ENCODE results near the gene NTNG2.

NTNG2 gene

GRCh38 chr9:132162764-132163456 lies 1.1 kb downstream of the NTNG2 start:
- Histone ChIP-seq H3K36me3 (ENCODE audit: low read length) (no peaks in the 10 kb centered on the region), H3K79me2 (ENCODE audit: insufficient read depth, low read length) (no peaks in the 10 kb centered on the region), H3K4me2 (ENCODE audit: low read depth, low read length, poor library complexity, severe bottlenecking) (peak overlapping the region; percentile 54), H4K20me1 (ENCODE audit: low read depth, low read length) (no peaks in the 10 kb centered on the region), H3K4me3 (ENCODE audit: insufficient read depth, low read length, poor library complexity, severe bottlenecking) (peak overlapping the region; percentile 32), H3K9me3 (ENCODE audit: insufficient read depth, low read length) (no peaks in the 10 kb centered on the region), H3F3A (ENCODE audit: insufficient read depth) (no peaks in the 10 kb centered on the region), H3K9me2 (replicated peaks; ENCODE audit: insufficient read depth, low read length) (no peaks in the 10 kb centered on the region), H3K27me3 (ENCODE audit: low read length) (no peaks in the 10 kb centered on the region), H3K9ac (ENCODE audit: low read length) (0 out of 2 replicates have a peak overlapping the region, but pooled peaks have one; percentile 41), H2AFZ (ENCODE audit: low read depth, low read length, severe bottlenecking) (no peak overlapping the region), H3K27ac (ENCODE audit: low read depth, low read length) (no peak overlapping the region)
- TF ChIP-seq CTCF (IDR thresholded peaks at IDR 0.05; ENCODE audit: insufficient read depth, low read length, poor library complexity, severe bottlenecking), result no peak
- TF ChIP-seq EZH2phosphoT487 (conservative IDR thresholded peaks at IDR 0.05; ENCODE audit: low read length), result no peak

GRCh38 chr9:132163457-132163875 lies 1.6 kb downstream of the NTNG2 start:
- no peak overlapping the region for H3K27ac ChIP-seq (ENCODE audit: low read depth, low read length)
- H3K79me2 ChIP-seq (ENCODE audit: insufficient read depth, low read length), result no peaks in the 10 kb centered on the region
- no peaks in the 10 kb centered on the region for H3F3A ChIP-seq (ENCODE audit: insufficient read depth)
- H4K20me1 ChIP-seq (ENCODE audit: low read depth, low read length), result no peaks in the 10 kb centered on the region
- no peak overlapping the region for H2AFZ ChIP-seq (ENCODE audit: low read depth, low read length, severe bottlenecking)
- H3K9me2 ChIP-seq (replicated peaks; ENCODE audit: insufficient read depth, low read length), result no peaks in the 10 kb centered on the region
- H3K27me3 ChIP-seq (ENCODE audit: low read length), result no peaks in the 10 kb centered on the region
- H3K4me2 ChIP-seq (ENCODE audit: low read depth, low read length, poor library complexity, severe bottlenecking), result no peak overlapping the region
- H3K9me3 ChIP-seq (ENCODE audit: insufficient read depth, low read length), result no peaks in the 10 kb centered on the region
- no peak overlapping the region for H3K4me3 ChIP-seq (ENCODE audit: insufficient read depth, low read length, poor library complexity, severe bottlenecking)
- H3K9ac ChIP-seq (ENCODE audit: low read length), result no peak overlapping the region
- TF ChIP-seq CTCF (IDR thresholded peaks at IDR 0.05; ENCODE audit: insufficient read depth, low read length, poor library complexity, severe bottlenecking), result no peak
- no peak for TF ChIP-seq EZH2phosphoT487 (conservative IDR thresholded peaks at IDR 0.05; ENCODE audit: low read length)
- no peaks in the 10 kb centered on the region for H3K36me3 ChIP-seq (ENCODE audit: low read length)

GRCh38 chr9:132163876-132164603 lies 2.2 kb downstream of the NTNG2 start:
- TF ChIP-seq CTCF (IDR thresholded peaks at IDR 0.05; ENCODE audit: insufficient read depth, low read length, poor library complexity, severe bottlenecking) (no peak), EZH2phosphoT487 (conservative IDR thresholded peaks at IDR 0.05; ENCODE audit: low read length) (no peak)
- Histone ChIP-seq H3F3A (ENCODE audit: insufficient read depth) (no peaks in the 10 kb centered on the region), H4K20me1 (ENCODE audit: low read depth, low read length) (no peaks in the 10 kb centered on the region), H3K9ac (ENCODE audit: low read length) (no peak overlapping the region), H2AFZ (ENCODE audit: low read depth, low read length, severe bottlenecking) (no peak overlapping the region), H3K9me3 (ENCODE audit: insufficient read depth, low read length) (no peaks in the 10 kb centered on the region), H3K79me2 (ENCODE audit: insufficient read depth, low read length) (no peaks in the 10 kb centered on the region), H3K27ac (ENCODE audit: low read depth, low read length) (no peak overlapping the region), H3K36me3 (ENCODE audit: low read length) (no peaks in the 10 kb centered on the region), H3K4me2 (ENCODE audit: low read depth, low read length, poor library complexity, severe bottlenecking) (no peak overlapping the region), H3K9me2 (replicated peaks; ENCODE audit: insufficient read depth, low read length) (no peaks in the 10 kb centered on the region), H3K4me3 (ENCODE audit: insufficient read depth, low read length, poor library complexity, severe bottlenecking) (no peak overlapping the region), H3K27me3 (ENCODE audit: low read length) (no peaks in the 10 kb centered on the region)

Measured in SU-DHL-6 (cell line).